Measurements from ENCODE around the gene BICRA. TPM values are rescaled to one million over a fixed set of nuclear protein-coding genes. Genes with fewer than 3 reads are reported as not detected.
"Not testable (repeated sequence)": the region's sequence is repeated elsewhere in the genome, so short reads cannot be mapped to it uniquely, and the experiment has no call there.

BICRA gene
- total RNA-seq, 1 donor from 2014 or later = 22.9 TPM

GRCh38 chr19:47572635-47573034 is 36.3 kb upstream of the BICRA start:
- no peak overlapping the region for H3K4me3 Mint-ChIP-seq
- TF ChIP-seq CTCF (conservative IDR thresholded peaks at IDR 0.05) = no peak
- no peaks in the 10 kb centered on the region for H3K4me1 Mint-ChIP-seq (ENCODE audit: unreplicated experiment)
- H3K36me3 Mint-ChIP-seq = no peaks in the 10 kb centered on the region
- H3K27ac Mint-ChIP-seq = no peak overlapping the region
- H3K27me3 Mint-ChIP-seq = no peaks in the 10 kb centered on the region
- no peaks in the 10 kb centered on the region for H3K9me3 Mint-ChIP-seq
- DNase-seq (ENCODE audit: extremely low spot score, unreplicated experiment) = no peak

DNA sequence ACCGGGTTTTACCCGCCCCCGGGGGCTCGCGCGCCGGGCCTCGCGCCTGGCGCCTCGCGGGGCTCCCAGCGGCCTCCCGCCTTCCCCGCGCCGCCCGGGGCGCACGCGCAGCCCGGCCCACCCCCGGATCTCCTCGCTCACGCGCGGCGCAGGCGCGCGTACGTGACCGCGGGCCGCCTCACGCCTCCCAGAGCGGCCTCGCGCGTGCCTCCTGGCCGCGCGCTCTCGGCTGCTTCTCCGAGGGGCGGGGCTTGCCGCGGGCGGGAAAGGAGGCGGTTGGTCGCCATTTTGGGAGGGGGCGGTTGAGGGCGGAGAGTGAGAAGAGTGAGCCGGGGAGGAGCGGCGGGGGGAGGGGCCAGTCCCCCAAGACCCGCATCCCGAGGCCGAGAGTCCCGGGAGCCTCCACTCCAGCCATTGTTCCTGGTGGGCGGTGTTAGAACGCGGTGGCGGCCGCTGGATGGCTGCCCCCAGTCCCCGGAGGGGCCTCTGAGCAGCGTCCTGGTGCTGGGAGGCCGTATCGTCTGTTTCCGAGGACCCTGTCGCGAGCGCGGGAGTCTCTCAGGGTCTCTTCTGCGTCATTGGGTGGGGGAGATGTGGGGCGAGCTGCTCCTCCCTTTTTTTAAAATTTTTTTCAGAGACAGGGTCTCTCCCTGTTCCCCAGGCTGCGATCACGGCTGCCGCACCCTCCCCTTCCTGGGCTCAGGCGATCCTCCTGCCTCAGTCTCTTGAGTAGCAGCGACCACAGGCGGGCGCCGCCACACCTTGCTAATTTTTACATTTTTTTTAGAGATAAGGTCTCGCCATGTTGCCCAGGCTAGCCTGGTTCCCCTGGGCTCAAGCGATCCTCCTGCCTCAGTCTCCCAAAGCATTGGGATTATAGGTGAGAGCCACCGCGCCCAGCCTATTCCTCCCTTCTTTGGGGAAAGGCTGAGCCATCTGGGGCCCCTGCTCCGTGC is 35.6 kb upstream of the BICRA start, which contains the start of gene ZNF541:
ZNF541 (minus strand) TSS at position 78 of the 956 bp plus-strand sequence. CDS start 17,292 bp downstream, outside the sequence.
- Mint-ChIP-seq H3K36me3 (no peaks in the 10 kb centered on the region), H3K4me1 (ENCODE audit: unreplicated experiment) (no peaks in the 10 kb centered on the region), H3K4me3 (no peak within 1 kb of the TSS), H3K9me3 (no peaks in the 10 kb centered on the region), H3K27ac (no peak within 1 kb of the TSS), H3K27me3 (no peaks in the 10 kb centered on the region)
- no peak for DNase-seq (ENCODE audit: extremely low spot score, unreplicated experiment)
- no peak for TF ChIP-seq CTCF (conservative IDR thresholded peaks at IDR 0.05)

- Mint-ChIP-seq H3K4me3 (no peak overlapping the region), H3K4me1 (ENCODE audit: unreplicated experiment) (peaks cover 10% of the 10 kb centered on the region), H3K27ac (no peak overlapping the region), H3K27me3 (peaks cover 3% of the 10 kb centered on the region), H3K36me3 (no peaks in the 10 kb centered on the region), H3K9me3 (no peaks in the 10 kb centered on the region)
- TF ChIP-seq CTCF (conservative IDR thresholded peaks at IDR 0.05) = no peak
- no peak for DNase-seq (ENCODE audit: extremely low spot score, unreplicated experiment)
These were observed 28.5 kb upstream of the BICRA start for GRCh38 chr19:47580397-47580796.

DNA sequence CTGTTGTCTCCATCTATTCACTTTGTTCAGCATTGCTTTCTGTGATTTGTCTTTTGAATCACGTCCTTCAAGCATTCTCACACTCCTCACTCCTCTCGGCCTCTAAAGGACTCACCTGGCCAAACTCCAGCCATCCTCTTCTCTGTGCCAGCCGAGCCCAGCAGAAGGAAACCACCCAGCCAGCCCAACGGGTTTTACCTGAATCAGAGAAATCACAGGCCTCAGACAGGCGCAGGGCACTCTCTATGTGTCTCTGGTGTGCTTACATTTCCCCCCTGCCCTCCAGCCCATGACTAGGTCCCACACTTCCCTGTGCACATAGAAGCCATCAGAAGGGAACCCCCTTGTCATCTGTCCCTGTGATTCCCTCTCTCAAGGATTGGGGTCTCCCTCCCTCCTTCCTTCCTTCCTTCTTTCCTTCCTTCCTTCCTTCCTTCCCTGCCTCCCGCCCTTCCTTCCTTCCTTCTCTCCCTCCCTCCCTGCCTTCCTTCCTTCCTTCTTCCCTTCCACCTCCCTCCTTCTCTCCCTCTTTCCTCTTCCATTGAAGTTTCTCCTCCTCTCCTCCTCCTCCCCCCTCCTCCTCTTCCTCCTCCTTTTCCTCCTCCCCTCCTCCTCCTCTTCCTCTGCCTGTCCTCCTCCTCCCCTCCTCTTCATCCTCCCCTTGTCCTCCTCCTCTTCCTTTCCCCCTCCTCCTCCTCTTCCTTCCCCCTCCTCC is 27.2 kb upstream of the BICRA start:
- Mint-ChIP-seq H3K4me1 (ENCODE audit: unreplicated experiment) (peaks cover 10% of the 10 kb centered on the region), H3K27me3 (peaks cover 3% of the 10 kb centered on the region), H3K4me3 (no peak overlapping the region), H3K9me3 (peaks cover 6% of the 10 kb centered on the region), H3K36me3 (no peaks in the 10 kb centered on the region), H3K27ac (peak overlapping the region; percentile 59)
- no peak for DNase-seq (ENCODE audit: extremely low spot score, unreplicated experiment)
- TF ChIP-seq CTCF (conservative IDR thresholded peaks at IDR 0.05) = no peak

DNA sequence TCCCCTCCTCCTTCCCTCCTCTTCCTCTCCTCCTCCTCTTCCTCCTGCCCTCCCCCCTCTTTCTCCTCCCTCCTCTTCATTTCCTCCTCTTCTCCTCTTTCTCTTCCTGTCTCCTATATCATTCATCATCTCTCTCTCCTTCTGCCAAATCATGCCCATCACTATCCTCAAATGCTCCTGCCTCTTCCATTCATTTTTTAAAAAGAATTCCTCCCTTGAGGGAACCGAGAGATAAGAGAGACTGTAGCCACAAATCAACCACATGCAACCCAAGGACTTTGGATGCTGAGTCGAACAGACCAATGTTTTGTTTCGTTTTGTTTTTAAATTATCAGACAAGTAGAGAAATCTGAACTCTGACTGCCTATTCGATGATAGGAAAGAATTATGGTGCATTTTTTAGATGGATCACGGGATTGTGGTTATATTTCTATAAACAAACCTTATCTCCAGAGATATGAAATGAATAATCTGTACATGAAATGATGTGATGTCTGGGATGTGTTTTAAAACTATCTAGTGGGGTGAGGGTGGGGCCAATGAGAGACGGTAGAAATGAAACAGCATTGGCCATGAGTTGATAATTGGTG is 26.5 kb upstream of the BICRA start:
- Mint-ChIP-seq H3K4me1 (ENCODE audit: unreplicated experiment) (peaks cover 10% of the 10 kb centered on the region), H3K27ac (peak overlapping the region; percentile 59), H3K27me3 (peaks cover 3% of the 10 kb centered on the region), H3K36me3 (no peaks in the 10 kb centered on the region), H3K9me3 (peaks cover 6% of the 10 kb centered on the region), H3K4me3 (no peak overlapping the region)
- DNase-seq (ENCODE audit: extremely low spot score, unreplicated experiment) = no peak
- no peak for TF ChIP-seq CTCF (conservative IDR thresholded peaks at IDR 0.05)

GRCh38 chr19:47583161-47583560 is 25.8 kb upstream of the BICRA start:
- H3K4me3 Mint-ChIP-seq; DNase-seq (ENCODE audit: extremely low spot score, unreplicated experiment); H3K36me3 Mint-ChIP-seq; H3K4me1 Mint-ChIP-seq (ENCODE audit: unreplicated experiment); H3K9me3 Mint-ChIP-seq; H3K27me3 Mint-ChIP-seq: not testable (repeated sequence)
- peak overlapping the region; percentile 58 for H3K27ac Mint-ChIP-seq
